Astrocyte (in vitro differentiated cells and primary cell): Measurements from ENCODE around the gene FRYL.

Source experiments
- CTCF ChIP-seq: IDR thresholded peaks from 2 replicates; pipeline ENCODE4 v1.5.1; 2011; ENCODE audit warnings: low read depth, mild to moderate bottlenecking, inconsistent platforms, low read length, moderate library complexity; ENCODE audit not compliant: insufficient read depth
- EZH2 ChIP-seq: IDR thresholded peaks from 2 replicates; pipeline ENCODE4 v1.6.1; 2012; ENCODE audit warnings: mild to moderate bottlenecking, low read length, inconsistent platforms; ENCODE audit not compliant: insufficient read depth

DNA sequence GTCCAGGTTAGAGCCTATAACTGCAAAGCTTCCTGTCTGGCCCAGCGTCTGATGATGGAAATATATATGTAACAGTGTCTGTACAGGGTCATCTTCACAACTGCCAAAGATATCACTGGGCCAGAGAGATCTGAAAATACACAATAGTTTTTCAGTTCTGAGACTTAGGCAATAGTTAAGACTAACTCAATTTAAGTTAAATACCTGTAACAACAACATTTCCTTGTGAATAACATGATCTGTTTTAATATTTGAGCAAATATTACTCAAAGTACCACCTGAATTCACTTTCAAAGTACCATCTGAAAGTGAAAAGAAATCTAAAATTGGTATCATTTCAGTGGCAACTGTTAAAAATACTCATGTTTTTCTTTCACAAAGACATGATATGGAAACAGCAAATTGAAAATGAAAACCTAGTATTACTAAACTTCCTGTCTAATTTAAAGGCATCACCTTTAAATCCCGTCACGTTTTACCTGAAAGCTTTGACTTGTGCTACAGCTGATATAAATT, 280.5 kb downstream of the FRYL start:
- no peak for TF ChIP-seq CTCF
- TF ChIP-seq EZH2: no peak
